Thoracic aorta (tissue), 2 donors: ENCODE data around the gene GLP2R. TPM values are rescaled to one million over a fixed set of nuclear protein-coding genes. Genes with fewer than 3 reads are reported as not detected.

ENCODE experiments used
- ATAC-seq: fragments of 150-250 bp; one replicate; pipeline ENCODE4 v1.8.0; 2017; ENCODE audit warnings: low read depth; ENCODE audit not compliant: insufficient number of reproducible peaks, low FRiP score
- DNase-seq: peaks from one replicate; pipeline ENCODE4 v3.0.0-alpha.2; 2020; ENCODE audit warnings: low spot score
- H3K27ac ChIP-seq, 2 donors: fragments of 200-600 bp; sonication (generic); 1 replicate in 1 of 2; 2 replicates in 1 of 2; pipeline ENCODE4 v1.5.1; 2016; ENCODE audit warnings: mild to moderate bottlenecking in 2 of 2, moderate library complexity in 2 of 2
- H3K27me3 ChIP-seq: fragments of 200-600 bp; sonication (generic); replicated peaks from 2 replicates; pipeline ENCODE4 v1.6.0; 2016; ENCODE audit warnings: mild to moderate bottlenecking; ENCODE audit not compliant: insufficient read depth
- H3K36me3 ChIP-seq: fragments of 200-600 bp; sonication (generic); one replicate; pipeline ENCODE4 v1.5.1; 2016
- H3K4me1 ChIP-seq, 2 donors: fragments of 200-600 bp; sonication (generic); 1 replicate in 1 of 2; 2 replicates in 1 of 2; pipeline versions ENCODE4 v1.5.1 to v1.6.0; 2016; ENCODE audit warnings: low read depth in 2 of 2, mild to moderate bottlenecking in 1 of 2; ENCODE audit not compliant: control insufficient read depth in 1 of 2
- H3K4me3 ChIP-seq: fragments of 200-600 bp; sonication (generic); 2 replicates; pipeline ENCODE4 v1.5.1; 2016; ENCODE audit warnings: mild to moderate bottlenecking
- H3K9me3 ChIP-seq: fragments of 200-600 bp; sonication (generic); 2 replicates; pipeline ENCODE4 v1.5.1; 2016
- total RNA-seq, 2 donors: library from RNA; depleted of rRNA; stranded (reverse); fragments of >200 nt; gene quantifications; one replicate each; pipeline versions ENCODE4 v1.1.0 to v1.2.3, GENCODE V29; 2016
- TF ChIP-seq, protein P1 (sequence below): fragments of 200-600 bp; sonication (generic); IDR thresholded peaks from one replicate; pipeline ENCODE4 v1.5.1; 2019; ENCODE audit warnings: antibody characterized with exemption

The GLP2R gene
- total RNA-seq, 2 donors from 2014 or later = 2.3 TPM; not detected in 1

DNA sequence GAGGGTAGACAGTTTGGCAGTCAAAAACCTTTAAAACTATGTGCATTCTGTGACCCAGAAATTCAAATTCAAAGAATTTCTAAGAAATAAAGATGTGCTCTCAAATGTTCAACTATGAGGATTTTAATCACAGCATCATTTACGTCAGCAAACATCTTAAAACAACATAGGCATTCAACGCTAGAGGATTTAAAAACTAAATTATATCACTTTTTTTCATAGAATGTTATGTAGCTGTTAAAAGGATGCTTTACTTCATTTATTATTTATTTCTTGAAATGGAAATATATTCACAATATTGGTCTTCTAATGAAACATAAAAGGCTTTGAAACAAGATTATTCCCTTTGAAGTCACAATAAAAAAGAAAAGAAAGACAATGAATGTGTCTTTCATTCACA lies 3.6 kb downstream of the GLP2R start:
- Histone ChIP-seq H3K4me1 (no peaks in the 10 kb centered on the region), H3K4me3 (no peak overlapping the region), H3K36me3 (no peaks in the 10 kb centered on the region), H3K27ac (no peak overlapping the region), H3K9me3 (no peaks in the 10 kb centered on the region), H3K27me3 (no peaks in the 10 kb centered on the region)
- ATAC-seq = no peak
- DNase-seq = no peak
- TF ChIP-seq, protein P1, sequence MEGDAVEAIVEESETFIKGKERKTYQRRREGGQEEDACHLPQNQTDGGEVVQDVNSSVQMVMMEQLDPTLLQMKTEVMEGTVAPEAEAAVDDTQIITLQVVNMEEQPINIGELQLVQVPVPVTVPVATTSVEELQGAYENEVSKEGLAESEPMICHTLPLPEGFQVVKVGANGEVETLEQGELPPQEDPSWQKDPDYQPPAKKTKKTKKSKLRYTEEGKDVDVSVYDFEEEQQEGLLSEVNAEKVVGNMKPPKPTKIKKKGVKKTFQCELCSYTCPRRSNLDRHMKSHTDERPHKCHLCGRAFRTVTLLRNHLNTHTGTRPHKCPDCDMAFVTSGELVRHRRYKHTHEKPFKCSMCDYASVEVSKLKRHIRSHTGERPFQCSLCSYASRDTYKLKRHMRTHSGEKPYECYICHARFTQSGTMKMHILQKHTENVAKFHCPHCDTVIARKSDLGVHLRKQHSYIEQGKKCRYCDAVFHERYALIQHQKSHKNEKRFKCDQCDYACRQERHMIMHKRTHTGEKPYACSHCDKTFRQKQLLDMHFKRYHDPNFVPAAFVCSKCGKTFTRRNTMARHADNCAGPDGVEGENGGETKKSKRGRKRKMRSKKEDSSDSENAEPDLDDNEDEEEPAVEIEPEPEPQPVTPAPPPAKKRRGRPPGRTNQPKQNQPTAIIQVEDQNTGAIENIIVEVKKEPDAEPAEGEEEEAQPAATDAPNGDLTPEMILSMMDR = no peak

- H3K4me3 ChIP-seq = no peak overlapping the region
- H3K9me3 ChIP-seq = no peaks in the 10 kb centered on the region
- H3K36me3 ChIP-seq = no peaks in the 10 kb centered on the region
- ATAC-seq (no peak), DNase-seq (no peak)
- no peaks in the 10 kb centered on the region for H3K4me1 ChIP-seq
- H3K27ac ChIP-seq = no peak overlapping the region
- H3K27me3 ChIP-seq = no peaks in the 10 kb centered on the region
- TF ChIP-seq, protein P1 = no peak
Measured at GRCh38 chr17:9830711-9831110, 5.0 kb downstream of the GLP2R start.

DNA sequence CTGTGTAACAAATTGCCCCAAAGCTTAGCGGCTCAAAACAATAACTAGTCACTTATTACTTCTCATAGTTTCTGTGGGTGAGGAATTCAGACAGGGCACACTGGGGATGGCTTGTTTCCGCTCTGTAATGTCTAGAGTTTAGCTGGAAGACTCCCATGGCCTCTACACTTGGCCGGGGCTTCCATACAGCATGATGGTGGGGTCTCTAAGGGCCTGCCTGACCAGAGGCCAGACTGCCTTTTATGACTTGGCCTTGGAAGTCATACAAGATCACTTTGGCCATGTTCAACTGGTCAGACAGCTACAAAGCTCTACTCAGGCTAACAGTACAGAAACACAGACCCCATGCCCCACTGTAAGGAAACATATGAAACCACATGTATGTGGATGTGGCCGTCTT lies 8.2 kb downstream of the GLP2R start:
- no peaks in the 10 kb centered on the region for H3K4me1 ChIP-seq
- H3K9me3 ChIP-seq = no peaks in the 10 kb centered on the region
- no peaks in the 10 kb centered on the region for H3K36me3 ChIP-seq
- H3K27ac ChIP-seq = no peak overlapping the region
- H3K27me3 ChIP-seq = no peaks in the 10 kb centered on the region
- H3K4me3 ChIP-seq = no peak overlapping the region
- DNase-seq = no peak
- ATAC-seq = no peak
- TF ChIP-seq, protein P1 = no peak

DNA sequence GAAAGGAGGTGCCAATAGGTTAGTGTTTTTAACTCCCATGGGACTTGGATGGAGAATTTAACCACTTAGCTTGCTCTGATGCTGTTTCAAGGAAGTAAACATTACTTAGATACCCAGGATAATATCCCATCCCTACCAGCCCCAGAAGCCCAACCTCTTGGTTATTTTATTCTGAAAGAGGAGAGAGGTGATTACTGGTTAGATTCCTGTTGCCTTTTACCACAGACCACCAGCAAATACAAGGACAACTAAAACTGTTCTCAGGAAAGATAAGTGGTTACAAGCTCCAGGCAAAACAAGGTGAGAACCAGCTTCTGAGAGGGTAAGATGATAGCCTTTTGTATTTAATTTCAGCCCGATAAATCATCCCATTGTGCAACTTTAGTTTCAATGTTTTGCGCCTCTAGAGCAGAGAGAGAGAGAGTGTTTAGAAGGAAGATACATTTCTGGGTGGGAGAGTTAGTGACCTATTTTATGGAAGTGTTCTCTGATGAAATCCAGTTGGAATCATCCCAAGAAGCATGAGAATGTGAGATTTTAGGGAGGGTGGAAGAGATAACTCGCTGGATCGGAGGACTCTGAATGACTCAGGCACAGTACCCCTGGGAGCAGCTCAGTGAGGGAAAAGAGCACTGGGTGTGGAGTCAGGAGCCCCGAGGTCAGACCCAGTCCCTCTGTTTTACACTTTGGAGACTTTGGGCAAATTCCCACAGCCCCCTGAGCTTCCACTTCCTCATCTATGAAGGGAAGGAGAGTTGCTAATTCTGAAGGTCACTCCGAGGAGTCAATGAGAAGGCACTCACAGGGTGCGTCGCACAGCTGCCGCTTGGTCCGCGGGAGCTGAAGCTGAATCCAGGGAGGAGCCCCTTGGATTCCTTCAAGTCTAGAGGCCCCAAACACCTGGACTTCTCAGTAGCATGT lies 12.1 kb downstream of the GLP2R start:
- no peaks in the 10 kb centered on the region for H3K36me3 ChIP-seq
- no peaks in the 10 kb centered on the region for H3K27me3 ChIP-seq
- no peaks in the 10 kb centered on the region for H3K9me3 ChIP-seq
- TF ChIP-seq, protein P1 = no peak
- no peak overlapping the region for H3K4me3 ChIP-seq
- H3K27ac ChIP-seq = no peak overlapping the region
- peaks cover 0 to 15% of the 10 kb centered on the region in 2 donors for H3K4me1 ChIP-seq
- ATAC-seq (no peak), DNase-seq (no peak)

GRCh38 chr17:9839433-9839832 lies 13.7 kb downstream of the GLP2R start:
- H3K27ac ChIP-seq = no peak overlapping the region

More at GRCh38 chr17:9839433-9839832, 13.7 kb downstream of the GLP2R start:
- Histone ChIP-seq H3K4me3 (no peak overlapping the region), H3K9me3 (no peaks in the 10 kb centered on the region), H3K36me3 (no peaks in the 10 kb centered on the region), H3K27me3 (no peaks in the 10 kb centered on the region), H3K4me1 (peaks cover 0 to 23% of the 10 kb centered on the region in 2 donors)
- DNase-seq (no peak), ATAC-seq (no peak)
- TF ChIP-seq, protein P1 = no peak
